Eye (tissue), 1 donor: Measurements from ENCODE around the gene PPP3R1.

Experiments
- DNase-seq: peaks from one replicate; pipeline ENCODE4 v3.0.0-alpha.2; 2015

The PPP3R1 gene

GRCh38 chr2:68135448-68136320, 116.6 kb downstream of the PPP3R1 start:
- DNase-seq, result no peak

GRCh38 chr2:68134554-68134953, 117.8 kb downstream of the PPP3R1 start:
- DNase-seq, result no peak

GRCh38 chr2:68134120-68134519, 118.2 kb downstream of the PPP3R1 start:
- DNase-seq, result no peak
